OCI-LY7 (cell line): ENCODE data around the gene SFT2D3.

Experiments
- CTCF ChIP-seq: fragments of 200-600 bp; sonication (generic); conservative IDR thresholded peaks from 2 replicates; pipeline ENCODE4 v1.5.1; 2014; ENCODE audit warnings: mild to moderate bottlenecking, antibody characterized with exemption, low read length, moderate library complexity, mixed read lengths
- EZH2phosphoT487 ChIP-seq: fragments of 200-600 bp; sonication (generic); IDR thresholded peaks from 2 replicates; pipeline ENCODE4 v1.6.1; 2018; ENCODE audit warnings: low read depth, borderline replicate concordance, mild to moderate bottlenecking, mixed run types, antibody characterized with exemption, low read length, moderate library complexity, mixed read lengths

- no peak for TF ChIP-seq EZH2phosphoT487
- TF ChIP-seq CTCF, result no peak
Measured at GRCh38 chr2:127709336-127709735, 8.0 kb downstream of the SFT2D3 start.
